ENCODE results near the gene SMCO2. TPM values are rescaled to one million over a fixed set of nuclear protein-coding genes. Genes with fewer than 3 reads are reported as not detected.

The SMCO2 gene
- total and polyA plus RNA-seq, 9 donors, result not detected

DNA sequence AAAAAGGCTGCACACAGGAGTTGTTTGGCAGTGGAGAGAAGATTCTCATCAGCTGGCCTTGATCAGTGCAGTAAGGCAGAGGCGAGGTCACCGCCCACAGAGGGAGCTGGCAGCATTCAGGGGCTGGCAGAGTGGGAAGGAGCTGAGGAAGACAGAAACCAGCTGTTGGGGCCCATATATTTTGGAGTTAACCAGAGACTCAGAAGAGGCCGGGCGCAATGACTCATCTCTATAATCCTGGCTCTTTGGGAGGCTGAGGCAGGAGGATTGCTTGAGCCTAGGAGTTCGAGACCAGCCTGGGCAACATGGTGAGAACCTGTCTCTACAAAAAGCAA lies 17.7 kb downstream of the SMCO2 start:
- WGBS, 3 donors, result 16 to 25% (median 19%) methylated on average over 5 of the region's 5 CpGs
- H3K27ac ChIP-seq, result peak overlapping the region in 1 of 2 donors; percentile 61
- intact Hi-C loops (cut with DNase I), result loop anchor here in 1 of 4 donors (10.0 kb wide), 1 partner anchor 61 kb away; the partner anchor contains the start of gene PPFIBP1

DNA sequence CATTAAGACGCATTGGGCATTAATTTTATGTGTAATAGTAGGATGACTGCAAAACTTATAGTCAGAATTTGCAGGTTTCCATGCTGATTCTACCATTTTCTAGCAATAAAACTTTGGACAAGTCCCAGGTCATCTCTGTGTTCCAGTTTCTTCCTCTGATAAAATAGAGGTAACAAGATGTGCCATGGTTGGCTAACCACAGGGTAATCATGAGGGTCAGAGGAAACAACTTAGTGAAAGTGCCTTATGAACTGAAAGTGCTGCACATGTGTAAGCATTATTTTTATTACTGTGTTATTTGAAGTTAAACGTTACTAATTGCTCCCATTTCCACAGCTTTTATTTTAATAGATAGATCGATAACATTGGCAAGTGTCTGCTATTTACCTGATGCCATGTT lies 21.1 kb downstream of the SMCO2 start:
- Histone ChIP-seq H3K4me1 (ENCODE audit: insufficient read depth) (peaks cover 8% of the 10 kb centered on the region), H3K27ac (no peak overlapping the region), H3K9me3 (no peaks in the 10 kb centered on the region), H3K4me3 (no peak overlapping the region), H3K27me3 (no peaks in the 10 kb centered on the region), H3K36me3 (no peaks in the 10 kb centered on the region)
- intact Hi-C loops (cut with DNase I), result loop anchor here in 1 of 4 donors (10.0 kb wide), 1 partner anchor 57 kb away; the partner anchor contains the start of gene PPFIBP1
- WGBS, 3 donors, result 91 to 95% (median 92%) methylated on average over 3 of the region's 3 CpGs
- TF ChIP-seq, protein P1, sequence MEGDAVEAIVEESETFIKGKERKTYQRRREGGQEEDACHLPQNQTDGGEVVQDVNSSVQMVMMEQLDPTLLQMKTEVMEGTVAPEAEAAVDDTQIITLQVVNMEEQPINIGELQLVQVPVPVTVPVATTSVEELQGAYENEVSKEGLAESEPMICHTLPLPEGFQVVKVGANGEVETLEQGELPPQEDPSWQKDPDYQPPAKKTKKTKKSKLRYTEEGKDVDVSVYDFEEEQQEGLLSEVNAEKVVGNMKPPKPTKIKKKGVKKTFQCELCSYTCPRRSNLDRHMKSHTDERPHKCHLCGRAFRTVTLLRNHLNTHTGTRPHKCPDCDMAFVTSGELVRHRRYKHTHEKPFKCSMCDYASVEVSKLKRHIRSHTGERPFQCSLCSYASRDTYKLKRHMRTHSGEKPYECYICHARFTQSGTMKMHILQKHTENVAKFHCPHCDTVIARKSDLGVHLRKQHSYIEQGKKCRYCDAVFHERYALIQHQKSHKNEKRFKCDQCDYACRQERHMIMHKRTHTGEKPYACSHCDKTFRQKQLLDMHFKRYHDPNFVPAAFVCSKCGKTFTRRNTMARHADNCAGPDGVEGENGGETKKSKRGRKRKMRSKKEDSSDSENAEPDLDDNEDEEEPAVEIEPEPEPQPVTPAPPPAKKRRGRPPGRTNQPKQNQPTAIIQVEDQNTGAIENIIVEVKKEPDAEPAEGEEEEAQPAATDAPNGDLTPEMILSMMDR (IDR thresholded peaks at IDR 0.05), result no peak
- no peak for TF ChIP-seq POLR2A (IDR thresholded peaks at IDR 0.05)
- no peak for TF ChIP-seq EP300 (IDR thresholded peaks at IDR 0.05)
- no peak for DNase-seq

More for the DNA sequence above, 17.7 kb downstream of the SMCO2 start:
- Histone ChIP-seq H3K9me3 (no peaks in the 10 kb centered on the region), H3K4me3 (no peak overlapping the region), H3K27me3 (no peaks in the 10 kb centered on the region), H3K36me3 (no peaks in the 10 kb centered on the region), H3K4me1 (ENCODE audit: insufficient read depth) (peaks cover 6% of the 10 kb centered on the region)
- DNase-seq, result peak; percentile 70 to 85 (median 81)
- TF ChIP-seq EP300 (IDR thresholded peaks at IDR 0.05) (no peak), POLR2A (IDR thresholded peaks at IDR 0.05) (no peak)
- TF ChIP-seq, protein P1 (IDR thresholded peaks at IDR 0.05), result no peak

DNA sequence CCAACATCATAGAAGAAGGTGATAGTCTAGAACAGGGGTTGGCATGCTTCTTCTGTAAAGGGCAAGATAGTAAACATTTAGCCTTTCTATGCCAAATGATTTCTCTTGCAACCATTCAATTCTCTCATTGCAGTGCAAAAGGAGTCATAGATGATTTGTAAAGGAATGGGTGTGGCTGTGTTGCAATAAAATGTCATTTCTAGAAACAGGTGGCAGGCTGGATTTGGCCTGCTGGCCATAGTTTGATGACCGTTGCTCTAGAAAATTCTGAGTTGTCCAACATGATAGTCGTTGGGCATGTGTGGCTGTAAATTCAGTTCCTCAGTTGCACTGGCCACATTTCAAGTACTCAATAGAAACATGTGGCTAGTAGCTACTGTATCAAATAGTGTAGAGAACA lies 21.7 kb downstream of the SMCO2 start:
- no peaks in the 10 kb centered on the region for H3K27me3 ChIP-seq
- intact Hi-C loops (cut with DNase I), result loop anchor here in 1 of 4 donors (10.0 kb wide), 1 partner anchor 57 kb away; the partner anchor contains the start of gene PPFIBP1
- no peaks in the 10 kb centered on the region for H3K9me3 ChIP-seq
- TF ChIP-seq EP300 (IDR thresholded peaks at IDR 0.05) (no peak), POLR2A (IDR thresholded peaks at IDR 0.05) (no peak)
- TF ChIP-seq, protein P1 (IDR thresholded peaks at IDR 0.05), result no peak
- no peak for DNase-seq
- H3K4me1 ChIP-seq (ENCODE audit: insufficient read depth), result peaks cover 5% of the 10 kb centered on the region
- H3K4me3 ChIP-seq, result no peak overlapping the region
- 76 to 82% (median 80%) methylated on average over 2 of the region's 2 CpGs for WGBS, 3 donors
- no peaks in the 10 kb centered on the region for H3K36me3 ChIP-seq
- no peak overlapping the region for H3K27ac ChIP-seq

DNA sequence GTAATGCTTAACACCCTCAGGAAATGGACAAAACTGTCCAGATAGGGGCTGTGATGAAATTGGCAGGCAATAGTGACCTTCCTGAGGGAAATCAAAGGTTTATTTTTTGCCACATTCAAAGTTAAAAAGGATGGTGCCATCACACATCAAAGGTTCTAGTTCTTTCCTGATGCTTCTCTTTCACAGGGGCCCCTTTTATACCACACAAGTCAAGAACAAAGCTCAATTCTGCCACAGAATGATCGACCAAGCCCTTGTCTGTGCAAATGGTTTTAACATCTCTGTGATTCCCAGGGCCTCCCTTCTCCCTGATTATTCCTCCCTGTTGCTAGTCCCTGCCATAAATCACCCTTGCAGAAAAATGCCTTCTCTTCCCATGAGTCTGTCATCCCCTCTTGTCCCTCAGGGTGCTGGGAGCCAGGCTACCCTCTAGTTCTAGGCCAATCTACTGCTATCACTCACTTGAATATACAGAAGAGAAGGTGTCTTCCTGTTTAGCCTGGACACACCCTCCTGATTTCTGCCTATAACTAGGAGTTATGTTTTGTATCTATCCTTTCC lies 22.7 kb downstream of the SMCO2 start:
- Histone ChIP-seq H3K36me3 (no peaks in the 10 kb centered on the region), H3K4me1 (ENCODE audit: insufficient read depth) (peaks cover 5% of the 10 kb centered on the region), H3K4me3 (no peak overlapping the region), H3K27ac (no peak overlapping the region), H3K27me3 (no peaks in the 10 kb centered on the region), H3K9me3 (no peaks in the 10 kb centered on the region)
- no peak for DNase-seq
- TF ChIP-seq, protein P1 (IDR thresholded peaks at IDR 0.05), result no peak
- TF ChIP-seq EP300 (IDR thresholded peaks at IDR 0.05), result no peak
- TF ChIP-seq POLR2A (IDR thresholded peaks at IDR 0.05), result no peak
- intact Hi-C loops (cut with DNase I), result loop anchor here in 1 of 4 donors (10.0 kb wide), 1 partner anchor 56 kb away; the partner anchor contains the start of gene PPFIBP1
- 49 to 70% (median 56%) methylated on average over 1 of the region's 1 CpG for WGBS, 3 donors
